GM21423 (cell line): Measurements from ENCODE around the gene SRI.
"Not testable (repeated sequence)": the region's sequence is repeated elsewhere in the genome, so short reads cannot be mapped to it uniquely, and the experiment has no call there.

Experiments used
- ATAC-seq: cut with Tn5 transposase; IDR thresholded peaks from one replicate; pipeline ENCODE4 v1.9.1; 2021; ENCODE audit warnings: mild to moderate bottlenecking, moderate library complexity; ENCODE audit not compliant: unreplicated experiment

SRI gene, protein sequence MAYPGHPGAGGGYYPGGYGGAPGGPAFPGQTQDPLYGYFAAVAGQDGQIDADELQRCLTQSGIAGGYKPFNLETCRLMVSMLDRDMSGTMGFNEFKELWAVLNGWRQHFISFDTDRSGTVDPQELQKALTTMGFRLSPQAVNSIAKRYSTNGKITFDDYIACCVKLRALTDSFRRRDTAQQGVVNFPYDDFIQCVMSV

DNA sequence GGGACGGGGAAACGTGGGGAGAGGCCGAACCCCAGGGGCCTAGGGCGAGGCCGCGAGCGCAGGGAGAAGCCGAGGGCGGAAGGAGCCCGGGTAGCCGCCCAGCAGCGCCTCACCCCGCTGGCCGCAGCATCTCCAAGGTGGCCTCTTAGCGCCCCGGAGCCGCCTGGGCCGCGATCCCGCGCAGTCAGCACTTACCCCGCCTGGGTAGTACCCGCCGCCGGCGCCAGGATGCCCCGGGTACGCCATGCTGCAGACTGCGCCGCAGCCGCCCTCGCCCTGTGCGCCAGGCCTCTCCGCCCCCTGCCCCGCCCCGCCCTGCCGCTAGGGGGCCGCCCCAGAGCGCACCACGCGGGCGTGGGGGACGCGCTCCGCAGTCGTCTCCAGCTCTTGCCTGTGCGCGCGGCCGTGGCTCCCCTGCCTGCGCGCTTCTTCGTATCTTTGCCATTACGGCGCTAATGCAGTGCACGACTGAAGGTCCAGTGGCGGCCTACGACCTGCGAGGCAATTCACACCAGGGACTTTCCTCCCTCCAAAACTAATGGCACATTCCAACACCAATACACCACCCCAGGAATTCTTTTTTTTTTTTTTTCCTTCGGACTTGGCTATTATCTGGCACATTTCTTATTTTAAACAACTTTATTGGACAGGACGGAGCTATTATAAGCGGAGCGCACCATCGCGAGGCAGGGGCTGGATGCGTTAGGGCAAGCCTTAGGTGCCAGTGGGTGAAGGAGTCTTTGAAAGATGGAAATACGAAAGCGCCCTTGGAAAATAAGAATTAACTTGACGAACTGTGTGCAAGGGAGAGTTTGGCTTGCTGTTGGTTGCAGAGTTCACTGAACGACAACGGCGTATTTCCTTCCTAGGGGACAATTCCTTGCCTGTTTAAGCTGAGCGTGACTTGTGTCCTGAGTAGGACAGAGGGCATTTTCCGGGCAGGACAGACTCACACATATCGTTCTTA, at the start of gene SRI:
Gene SRI (minus strand): TSS at position 258 of the 967 bp plus-strand sequence. CDS start 12 bp downstream, at position 246.
- peak; percentile 58 for ATAC-seq

DNA sequence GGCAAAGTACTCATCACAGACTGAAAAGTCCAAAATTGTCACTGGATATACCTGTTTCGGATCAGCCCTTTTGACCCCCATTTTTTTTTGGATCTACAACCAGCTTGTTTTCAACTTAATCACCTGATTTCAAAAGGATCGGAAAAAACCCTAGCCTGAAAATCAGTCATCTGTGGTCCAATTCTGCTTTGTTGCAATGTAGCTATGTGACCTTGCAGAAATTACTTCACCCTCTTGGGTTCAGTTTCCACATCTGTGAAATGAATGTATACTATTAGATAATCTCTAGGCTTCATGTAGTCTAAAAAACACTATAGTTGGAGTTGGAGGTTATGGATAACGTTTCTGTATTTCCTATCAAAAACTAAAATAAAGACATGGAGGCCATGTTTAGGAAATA, 49.7 kb upstream of the SRI start:
- ATAC-seq, result no peak

DNA sequence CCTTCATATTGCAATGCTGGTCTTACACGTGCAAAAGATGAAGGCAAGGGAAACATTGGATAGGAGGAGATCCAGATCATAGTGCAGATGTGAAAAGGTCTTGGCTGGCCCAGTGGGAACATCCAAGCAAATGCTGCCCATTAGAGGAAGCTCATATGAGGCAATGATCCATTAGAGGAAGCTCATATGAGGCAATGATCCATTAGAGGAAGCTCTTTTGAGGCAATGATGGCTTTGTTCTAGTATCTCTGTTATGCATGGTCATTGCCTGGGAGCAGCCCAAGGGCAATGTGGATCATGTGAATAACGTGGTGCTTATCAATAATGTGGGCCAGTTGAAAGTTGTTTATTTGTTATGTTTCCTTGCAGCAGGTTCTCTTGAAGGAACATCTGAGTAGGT, 49.0 kb upstream of the SRI start:
- no peak for ATAC-seq

DNA sequence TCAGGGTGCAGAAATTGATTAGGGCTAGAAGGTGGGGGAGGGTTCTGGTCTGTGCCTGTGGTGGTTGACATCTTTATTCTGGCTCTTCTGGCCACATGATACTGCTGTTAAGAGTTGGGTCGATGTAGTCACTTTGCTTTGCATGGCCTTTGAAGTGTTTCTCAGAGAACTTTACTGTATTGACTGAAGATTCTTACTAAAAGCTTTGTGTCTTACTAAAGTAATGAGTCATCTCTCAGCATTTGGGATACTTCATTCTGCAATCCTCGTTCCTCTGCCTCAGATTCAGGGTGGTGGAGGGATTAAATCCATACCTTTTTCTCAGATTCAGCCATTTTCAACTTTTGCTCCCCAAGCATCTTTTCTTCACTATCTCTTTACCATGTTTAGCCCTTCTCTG, 48.2 kb upstream of the SRI start:
- ATAC-seq, result no peak

DNA sequence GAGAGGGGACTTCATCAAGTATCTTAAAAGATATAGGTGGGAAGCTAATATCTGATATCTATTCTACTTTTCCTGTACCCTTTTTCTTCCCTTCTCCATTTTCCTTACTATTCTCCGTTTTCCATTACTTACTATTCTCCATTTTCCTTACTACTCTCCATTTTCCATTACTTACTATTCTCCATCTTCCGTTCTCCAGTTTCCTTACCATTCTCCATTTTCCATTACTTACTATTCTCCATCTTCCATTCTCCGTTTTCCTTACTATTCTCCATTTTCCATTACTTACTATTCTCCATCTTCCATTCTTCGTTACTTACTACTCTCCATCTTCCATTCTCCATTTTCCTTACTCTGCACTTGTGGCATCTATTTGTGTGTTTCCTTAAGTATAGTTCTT, 47.6 kb upstream of the SRI start:
- no peak for ATAC-seq

DNA sequence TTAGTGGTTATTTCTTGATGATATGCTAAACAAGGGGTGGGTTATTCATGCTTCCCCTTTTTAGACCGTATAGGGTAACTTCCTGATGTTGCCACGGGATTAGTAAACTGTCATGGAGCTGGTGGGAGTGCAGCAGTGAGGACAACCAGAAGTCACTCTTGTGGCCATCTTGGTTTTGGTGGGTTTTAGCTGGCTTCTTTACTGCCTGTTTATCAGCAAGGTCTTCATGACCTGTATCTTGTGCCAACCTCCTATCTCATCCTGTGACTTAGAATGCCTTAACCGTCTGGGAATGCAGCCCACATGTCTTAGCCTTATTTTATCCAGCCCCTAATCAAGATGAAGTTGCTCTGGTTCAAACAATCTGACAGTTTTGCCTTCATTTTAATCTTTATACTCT, 45.1 kb upstream of the SRI start:
- ATAC-seq, result not testable (repeated sequence)

DNA sequence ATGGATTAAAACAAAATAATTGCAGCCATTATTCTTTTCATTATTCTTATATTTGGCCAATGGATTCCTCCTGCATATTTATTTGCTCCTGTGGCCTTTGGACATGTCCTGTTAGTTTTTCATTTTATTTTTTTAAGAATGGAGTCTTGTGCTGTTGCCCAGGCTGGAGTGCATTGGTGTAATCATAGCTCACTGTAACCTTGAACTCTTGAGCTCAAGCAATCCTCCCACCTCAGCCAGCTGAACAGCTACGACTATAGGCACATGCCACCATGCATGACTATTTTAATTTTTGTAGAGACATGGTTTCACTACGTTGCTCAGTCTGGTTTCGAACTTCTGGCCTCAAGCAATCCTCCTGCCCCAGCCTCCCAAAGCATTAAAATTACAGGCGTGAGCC, 42.7 kb upstream of the SRI start:
- ATAC-seq, result no peak

DNA sequence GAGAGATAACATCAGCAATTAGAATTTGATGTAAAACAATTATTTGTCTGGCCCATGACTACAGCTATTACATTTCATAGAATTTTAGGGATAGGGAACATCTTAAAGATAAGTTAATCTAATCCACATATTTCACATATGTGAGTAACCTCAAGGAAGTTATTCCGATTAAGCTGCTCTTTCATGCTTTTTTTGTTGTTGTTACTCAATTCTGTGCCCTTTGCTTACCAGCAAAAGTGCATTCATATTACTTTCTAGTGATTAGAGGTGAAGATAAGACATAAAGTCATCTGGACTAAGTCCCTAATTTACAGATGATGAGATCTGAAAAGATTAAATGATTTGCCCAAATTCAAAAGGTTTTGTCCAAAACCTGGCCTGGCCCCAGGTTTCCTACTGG, 40.9 kb upstream of the SRI start:
- ATAC-seq, result no peak

DNA sequence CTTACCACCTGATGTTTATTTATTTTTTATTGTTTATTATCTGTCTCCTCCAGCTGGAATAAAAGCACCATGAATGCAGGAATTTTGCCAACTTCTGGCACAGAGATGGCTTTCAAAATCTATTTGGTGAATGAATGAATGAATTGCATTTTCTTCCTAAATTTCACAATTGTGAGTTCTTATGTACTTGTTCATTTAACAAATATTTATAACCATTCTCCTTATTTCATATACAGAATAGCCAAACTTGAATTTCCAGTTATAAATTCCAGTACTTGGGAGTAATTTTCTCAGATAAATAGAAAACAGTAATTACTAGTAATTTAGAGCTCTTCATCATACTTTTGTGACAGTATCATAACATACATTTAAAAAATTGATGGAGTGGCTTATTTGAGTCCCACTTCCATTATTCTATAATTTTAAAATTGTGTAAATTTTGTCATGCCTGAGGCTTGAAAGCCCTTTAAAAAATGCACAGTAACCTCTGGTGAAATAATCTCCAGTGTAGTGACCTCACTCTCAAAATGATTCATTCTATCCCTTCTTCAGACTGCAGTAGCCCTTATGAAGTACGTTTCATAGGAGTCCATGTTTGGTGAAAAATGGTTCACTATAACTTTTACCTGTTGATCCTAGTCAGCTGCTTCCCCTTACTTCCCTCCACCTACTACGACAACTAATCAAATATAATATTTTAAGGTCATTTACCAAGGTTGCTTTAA, 40.0 kb upstream of the SRI start:
- ATAC-seq, result no peak

DNA sequence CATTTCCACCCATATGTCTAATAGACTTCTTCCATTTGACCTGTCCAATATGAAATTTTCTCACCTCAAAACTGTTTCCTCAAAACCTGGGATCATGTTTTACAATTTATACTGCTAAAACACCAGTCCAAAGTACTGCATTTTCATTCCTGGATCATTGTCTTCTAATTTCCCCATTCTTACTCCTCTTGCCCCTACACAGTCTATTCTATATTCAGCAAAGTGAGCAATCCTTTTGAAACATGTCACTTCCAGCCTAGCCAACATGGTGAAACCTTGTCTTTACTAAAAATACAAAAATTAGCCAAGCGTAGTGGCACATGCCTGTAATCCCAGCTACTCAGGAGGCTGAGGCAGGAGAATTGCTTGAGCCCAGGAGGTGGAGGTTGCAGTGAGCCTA, 38.5 kb upstream of the SRI start:
- not testable (repeated sequence) for ATAC-seq

DNA sequence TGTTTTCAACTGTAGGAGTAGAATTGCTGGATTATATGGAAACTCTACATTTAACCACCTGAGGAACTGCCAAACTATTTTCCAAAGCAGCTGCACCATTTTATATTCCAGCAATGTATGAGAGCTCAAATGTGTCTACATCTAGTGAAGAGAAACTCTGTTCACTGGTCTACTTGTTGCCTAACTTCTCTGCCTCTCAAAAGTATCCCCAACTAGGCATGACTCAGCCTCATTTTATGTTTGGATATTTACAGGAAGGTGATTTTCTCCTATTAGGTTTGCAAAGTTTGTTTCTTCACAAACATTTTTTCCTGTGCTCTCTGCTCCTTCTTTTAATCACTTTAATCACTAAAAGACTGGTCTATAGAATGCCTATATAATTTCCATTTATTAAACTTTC, 37.1 kb upstream of the SRI start:
- ATAC-seq, result no peak

DNA sequence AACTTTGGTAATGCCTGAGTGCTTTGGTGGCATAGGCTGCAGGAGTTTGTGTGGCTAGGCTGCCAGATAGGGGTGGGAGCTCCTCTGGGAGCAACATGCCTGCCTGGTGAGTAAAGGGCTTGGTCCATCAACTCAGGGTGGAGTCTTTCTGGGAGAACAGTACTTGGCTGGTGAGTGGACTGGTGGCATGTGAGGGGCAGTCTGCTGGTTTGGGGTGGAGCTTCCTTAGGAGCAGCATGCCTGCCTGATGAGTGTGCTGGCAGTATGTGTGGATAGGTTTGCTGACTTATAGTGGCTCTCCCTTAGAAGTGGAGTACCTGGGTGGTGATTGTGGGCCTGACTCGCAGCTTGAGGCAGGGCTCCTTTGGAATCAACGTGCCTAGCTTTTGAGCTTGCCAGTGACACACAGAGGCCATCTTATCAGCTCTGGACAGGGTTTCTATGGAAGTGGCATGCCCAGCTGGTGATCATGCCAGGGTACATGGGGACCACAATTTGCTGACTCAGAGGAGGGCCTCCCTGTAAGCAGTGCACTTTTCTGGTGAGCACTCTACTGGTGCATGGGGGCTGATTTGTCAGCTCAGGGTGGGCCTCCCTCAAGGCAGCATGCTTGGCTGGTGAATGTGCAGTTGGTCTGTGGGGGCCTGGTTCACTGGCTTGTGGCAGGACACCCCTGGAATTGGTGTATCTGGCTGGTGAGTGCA, 35.0 kb upstream of the SRI start:
- ATAC-seq, result no peak

DNA sequence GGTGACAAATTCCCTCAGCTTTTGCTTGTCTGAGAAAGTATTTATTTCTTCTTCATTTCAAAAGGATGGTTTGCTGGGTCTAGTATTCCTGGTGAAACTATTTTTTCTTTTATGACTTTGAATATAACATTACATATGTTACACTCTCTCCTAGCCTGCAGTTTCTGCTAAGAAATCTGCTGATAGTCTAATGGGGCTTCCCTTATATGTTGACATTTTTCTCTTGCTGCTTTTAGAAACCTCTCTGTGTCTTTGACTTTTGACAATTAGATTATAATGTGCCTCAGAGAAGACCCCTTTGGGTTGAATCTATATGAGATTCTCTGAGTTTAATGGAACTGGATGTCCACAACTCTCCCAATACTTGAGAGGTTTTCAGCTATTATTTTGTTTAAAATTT, 33.8 kb upstream of the SRI start:
- no peak for ATAC-seq

DNA sequence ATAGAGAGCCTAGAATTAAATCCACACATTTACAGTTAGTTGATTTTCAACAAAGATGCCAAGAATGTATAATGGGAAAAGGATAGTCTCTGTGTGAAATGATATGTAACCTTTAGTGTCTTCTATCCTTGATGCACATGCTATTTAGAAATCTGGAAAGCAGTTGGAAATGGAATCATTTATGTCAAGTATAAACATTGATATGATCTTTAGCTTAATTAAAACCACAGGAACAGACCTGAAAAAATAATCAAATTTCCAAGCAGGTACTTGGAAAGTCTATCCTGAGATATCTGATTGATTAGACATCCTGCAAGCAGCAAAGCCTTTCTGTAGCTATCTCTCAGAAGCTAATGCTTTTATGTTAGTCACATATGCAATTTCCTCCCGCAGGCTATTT, 24.4 kb upstream of the SRI start:
- no peak for ATAC-seq

DNA sequence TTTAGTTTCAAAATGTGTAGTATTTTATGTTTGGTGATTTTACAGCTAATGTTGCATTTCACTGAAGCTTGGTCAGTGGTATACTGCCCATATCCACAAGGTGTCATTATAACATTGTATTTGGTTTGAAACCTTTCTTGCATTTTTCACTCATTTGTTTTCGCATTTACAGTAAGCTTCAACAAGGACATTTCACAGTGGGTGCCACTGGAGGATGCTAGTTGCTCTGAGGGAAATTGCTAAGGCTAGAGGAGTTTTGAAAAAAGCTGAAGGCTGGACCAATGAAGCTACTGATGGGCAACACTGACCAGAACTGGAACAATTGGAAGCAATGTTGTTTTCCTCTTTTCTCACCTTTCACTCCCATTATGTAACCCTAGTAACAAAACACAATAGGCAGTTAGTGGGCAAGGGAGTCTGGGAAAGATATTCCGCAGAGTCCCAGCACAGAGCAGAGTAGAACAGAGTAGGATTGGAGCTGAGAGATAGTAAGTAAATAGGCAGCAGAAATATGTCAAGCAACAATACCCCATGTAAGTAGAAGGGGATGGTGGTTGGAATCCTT, 23.6 kb upstream of the SRI start:
- no peak for ATAC-seq

DNA sequence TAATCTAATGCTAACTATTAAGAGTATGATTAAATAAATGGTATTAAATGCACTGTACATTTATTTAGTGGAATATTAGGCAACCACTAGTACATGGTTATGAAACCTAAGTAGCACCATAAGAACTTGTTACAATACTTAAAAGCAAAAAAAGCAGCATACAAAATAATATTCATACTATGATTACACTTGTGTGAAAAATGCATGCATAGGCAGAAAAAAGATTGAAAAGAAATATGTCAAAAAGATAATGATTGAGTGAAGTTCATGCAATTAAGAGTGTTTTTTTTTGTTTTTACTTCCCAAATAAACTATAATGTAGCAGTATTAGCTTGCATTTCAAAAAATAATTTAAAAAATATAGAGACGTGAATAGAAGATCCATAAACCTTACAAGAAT, 20.0 kb upstream of the SRI start:
- no peak for ATAC-seq

DNA sequence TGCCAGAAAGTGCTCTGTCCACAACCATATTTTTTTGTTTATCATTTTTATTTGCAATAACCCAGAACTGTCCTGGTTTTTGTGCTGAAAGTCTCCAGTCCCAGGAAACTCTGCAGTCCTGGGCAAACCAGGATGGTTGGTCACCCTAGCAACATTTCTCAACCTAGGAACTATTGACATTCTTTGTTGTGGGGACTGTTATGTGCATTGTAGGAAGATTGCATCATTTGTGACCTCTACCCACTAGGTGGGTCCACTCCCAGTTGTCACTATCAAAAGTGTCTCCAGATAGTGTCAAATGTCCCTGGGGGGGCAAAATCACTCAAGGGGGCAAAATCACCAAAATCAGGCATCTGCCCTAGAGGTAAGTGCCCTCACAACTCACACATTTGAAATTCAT, 14.0 kb upstream of the SRI start:
- ATAC-seq, result no peak

DNA sequence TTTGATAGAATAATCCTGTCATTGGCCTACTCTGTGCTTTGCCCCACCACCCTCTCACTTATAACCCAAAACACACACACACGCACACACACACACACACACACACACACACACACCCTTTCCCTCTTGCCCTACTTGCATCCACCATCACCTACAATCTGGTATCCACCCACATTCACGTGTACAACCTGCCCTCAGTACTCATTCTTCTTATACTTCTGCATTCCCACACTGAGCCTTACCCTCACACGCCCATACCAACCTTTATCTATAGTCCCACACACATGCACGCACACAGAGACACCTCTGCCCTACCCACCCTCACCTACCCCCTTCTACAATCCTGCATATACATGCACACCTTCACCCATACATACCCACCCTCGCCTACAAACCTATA, 10.8 kb upstream of the SRI start:
- ATAC-seq, result no peak

DNA sequence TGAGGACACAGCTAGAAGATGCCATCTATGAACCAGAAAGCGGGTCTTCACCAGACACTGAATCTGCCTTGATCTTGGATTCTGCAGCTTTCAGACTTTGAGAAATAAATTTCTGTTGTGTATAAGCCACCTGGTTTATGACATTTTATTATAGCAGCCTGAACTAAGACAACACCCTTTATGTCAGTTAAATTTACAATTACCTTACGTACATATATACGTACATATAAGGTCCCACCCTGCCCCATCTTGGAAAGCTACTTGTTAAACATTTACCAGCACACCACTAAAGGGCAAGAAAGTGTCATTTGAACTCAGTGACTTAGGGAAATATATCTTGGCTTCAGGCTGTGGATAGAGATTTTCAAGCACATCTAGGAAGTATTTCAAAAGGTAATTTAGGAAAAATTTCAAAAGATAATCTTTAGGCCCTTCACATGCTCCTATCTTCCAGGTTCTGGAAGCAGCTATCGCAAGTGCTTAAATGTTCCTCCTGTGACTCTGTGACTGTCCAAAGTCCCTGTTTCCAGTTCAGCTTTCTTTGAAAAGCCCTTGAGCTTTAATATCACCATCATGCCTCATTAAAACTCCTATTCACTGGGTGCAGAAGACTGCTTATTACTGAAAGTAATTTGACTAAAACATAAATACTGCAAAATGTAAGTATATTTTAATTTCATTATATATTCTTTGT, 9.6 kb upstream of the SRI start:
- ATAC-seq, result no peak

DNA sequence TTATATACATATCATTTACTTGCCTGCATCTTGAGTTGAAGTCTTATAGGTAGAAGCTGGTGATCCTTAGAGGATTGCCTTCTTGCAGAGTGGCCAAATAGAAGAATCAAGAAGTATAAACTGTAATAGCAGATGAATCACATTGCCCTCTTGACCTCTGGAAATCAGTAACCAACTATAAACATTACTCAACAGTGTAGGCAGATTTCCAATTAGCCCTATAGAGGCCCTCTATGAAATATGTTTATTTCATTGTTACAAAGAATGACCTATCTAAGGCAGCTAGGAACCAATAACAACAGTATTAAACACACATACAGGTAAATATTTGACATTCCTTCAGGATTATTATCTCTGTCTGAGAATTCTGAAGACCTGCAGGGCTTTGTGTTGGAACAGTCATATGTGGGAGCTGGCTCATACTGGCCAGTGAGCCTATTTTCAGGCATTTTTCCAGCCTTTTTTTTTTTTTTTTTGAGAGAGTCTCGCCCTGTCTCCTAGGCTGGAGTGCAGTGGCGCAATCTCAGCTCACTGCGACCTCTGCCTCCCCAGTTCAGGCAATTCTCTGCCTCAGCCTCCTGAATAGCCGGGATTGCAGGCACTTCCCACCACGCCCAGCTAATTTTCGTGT, 7.2 kb upstream of the SRI start:
- no peak for ATAC-seq
